ENCODE measurements around the gene ROPN1L. TPM values are rescaled to one million over a fixed set of nuclear protein-coding genes. Genes with fewer than 3 reads are reported as not detected.

ROPN1L gene
- total and polyA plus RNA-seq, 2 donors (not counting 1 experiment from before 2014, with no cell fraction given), result 0.91 TPM; not detected in 1

- H3K27me3 Mint-ChIP-seq, result no peaks in the 10 kb centered on the region
- H3K4me3 ChIP-seq (ENCODE audit: control extremely low read depth in 1 of 5, extremely low read depth in 1 of 5, insufficient read depth in 1 of 5, low read depth in 2 of 5, low read length in 4 of 5), result no peak overlapping the region
- no peaks in the 10 kb centered on the region for H3K9me3 ChIP-seq (ENCODE audit: control extremely low read depth in 1 of 3, control insufficient read depth in 2 of 3, insufficient read depth in 1 of 3, low read length in 2 of 3)
- TF ChIP-seq EZH2 (IDR thresholded peaks at IDR 0.05; ENCODE audit: borderline replicate concordance, insufficient read depth, low read depth, low read length, poor library complexity, severe bottlenecking), result no peak
- TF ChIP-seq CTCF (IDR thresholded peaks at IDR 0.05), result no peak
- no peaks in the 10 kb centered on the region for H3K4me1 Mint-ChIP-seq
- no peak overlapping the region for H2AFZ ChIP-seq (ENCODE audit: insufficient read depth, low read depth, low read length, poor library complexity, severe bottlenecking)
- no peak overlapping the region for H3K27ac Mint-ChIP-seq
- 100% methylated on average over 1 of the region's 3 CpGs for WGBS (ENCODE audit: insufficient coverage)
- DNase-seq, result no peak
- intact Hi-C loops (cut with micrococcal nuclease), result loop anchor here (2.0 kb wide), 1 partner anchor 20 kb away; no protein-coding TSS in a partner anchor
- no peak overlapping the region for H3K27ac ChIP-seq (ENCODE audit: low read length in 2 of 2)
- no peaks in the 10 kb centered on the region for H3K79me2 ChIP-seq (ENCODE audit: control insufficient read depth, insufficient read depth, low read length)
- peaks cover under 1% of the 10 kb centered on the region for H4K20me1 ChIP-seq (ENCODE audit: control insufficient read depth, insufficient read depth, low read length, poor library complexity, severe bottlenecking)
- no peaks in the 10 kb centered on the region for H3K9me3 Mint-ChIP-seq (ENCODE audit: insufficient read depth)
- POLR2A ChIA-PET, result no interaction called here
- no peak for ATAC-seq (ENCODE audit: low read depth)
- CTCF ChIA-PET, result interaction anchor here (0.9 kb wide), 1 partner anchor 115 kb away, joined by 3 read pairs; no protein-coding TSS in a partner anchor
- no peaks in the 10 kb centered on the region for H3K27me3 ChIP-seq (replicated peaks in 1 of 4; ENCODE audit: control extremely low read depth in 1 of 4, control insufficient read depth in 3 of 4, insufficient read depth in 4 of 4, low read length in 3 of 4)
- peaks cover 9 to 80% of the 10 kb centered on the region in 2 experiments for H3K36me3 ChIP-seq (replicated peaks in 1 of 2; ENCODE audit: control extremely low read depth in 1 of 2, control insufficient read depth in 1 of 2, extremely low read depth in 1 of 2, insufficient read depth in 2 of 2, low read length in 1 of 2)
- no peak overlapping the region for H3K4me2 ChIP-seq (replicated peaks; ENCODE audit: low read depth, low read length, poor library complexity, severe bottlenecking)
- H3K9ac ChIP-seq (ENCODE audit: low read length), result no peak overlapping the region
- H3K4me1 ChIP-seq (ENCODE audit: control insufficient read depth in 2 of 2, insufficient read depth in 2 of 2, low read length in 2 of 2), result no peaks in the 10 kb centered on the region
- no peak overlapping the region for H3K4me3 Mint-ChIP-seq
Measured at GRCh38 chr5:10400831-10401230, 40.8 kb upstream of the ROPN1L start.

- no peaks in the 10 kb centered on the region for H3K4me1 Mint-ChIP-seq
- Histone ChIP-seq H3K36me3 (replicated peaks in 1 of 2; ENCODE audit: control extremely low read depth in 1 of 2, control insufficient read depth in 1 of 2, extremely low read depth in 1 of 2, insufficient read depth in 2 of 2, low read length in 1 of 2) (peaks cover 10 to 80% of the 10 kb centered on the region in 2 experiments), H3K4me3 (ENCODE audit: control extremely low read depth in 1 of 5, extremely low read depth in 1 of 5, insufficient read depth in 1 of 5, low read depth in 2 of 5, low read length in 4 of 5) (no peak overlapping the region), H3K4me2 (replicated peaks; ENCODE audit: low read depth, low read length, poor library complexity, severe bottlenecking) (no peak overlapping the region), H2AFZ (ENCODE audit: insufficient read depth, low read depth, low read length, poor library complexity, severe bottlenecking) (no peak overlapping the region), H3K4me1 (ENCODE audit: control insufficient read depth in 2 of 2, insufficient read depth in 2 of 2, low read length in 2 of 2) (no peaks in the 10 kb centered on the region), H4K20me1 (ENCODE audit: control insufficient read depth, insufficient read depth, low read length, poor library complexity, severe bottlenecking) (peaks cover 6% of the 10 kb centered on the region), H3K9me3 (ENCODE audit: control extremely low read depth in 1 of 3, control insufficient read depth in 2 of 3, insufficient read depth in 1 of 3, low read length in 2 of 3) (no peaks in the 10 kb centered on the region), H3K27me3 (replicated peaks in 1 of 4; ENCODE audit: control extremely low read depth in 1 of 4, control insufficient read depth in 3 of 4, insufficient read depth in 4 of 4, low read length in 3 of 4) (no peaks in the 10 kb centered on the region), H3K79me2 (ENCODE audit: control insufficient read depth, insufficient read depth, low read length) (no peaks in the 10 kb centered on the region), H3K9ac (ENCODE audit: low read length) (no peak overlapping the region), H3K27ac (ENCODE audit: low read length in 2 of 2) (no peak overlapping the region)
- intact Hi-C loops (cut with micrococcal nuclease), result loop anchor here (2.0 kb wide), 1 partner anchor 21 kb away; no protein-coding TSS in a partner anchor
- ATAC-seq (ENCODE audit: low read depth) (no peak), DNase-seq (no peak)
- ChIA-PET CTCF (interaction anchor here (0.9 kb wide), 1 partner anchor 116 kb away, joined by 3 read pairs; no protein-coding TSS in a partner anchor), POLR2A (no interaction called here)
- WGBS (ENCODE audit: insufficient coverage), result no CpG with 5 or more reads among the region's 1 CpG
- TF ChIP-seq EZH2 (IDR thresholded peaks at IDR 0.05; ENCODE audit: borderline replicate concordance, insufficient read depth, low read depth, low read length, poor library complexity, severe bottlenecking), result no peak
- H3K9me3 Mint-ChIP-seq (ENCODE audit: insufficient read depth), result no peaks in the 10 kb centered on the region
- no peaks in the 10 kb centered on the region for H3K27me3 Mint-ChIP-seq
- H3K27ac Mint-ChIP-seq, result no peak overlapping the region
- no peak overlapping the region for H3K4me3 Mint-ChIP-seq
Measured at GRCh38 chr5:10401498-10401897, 40.2 kb upstream of the ROPN1L start.
